ENCODE results near the gene NLGN4Y.

DNA sequence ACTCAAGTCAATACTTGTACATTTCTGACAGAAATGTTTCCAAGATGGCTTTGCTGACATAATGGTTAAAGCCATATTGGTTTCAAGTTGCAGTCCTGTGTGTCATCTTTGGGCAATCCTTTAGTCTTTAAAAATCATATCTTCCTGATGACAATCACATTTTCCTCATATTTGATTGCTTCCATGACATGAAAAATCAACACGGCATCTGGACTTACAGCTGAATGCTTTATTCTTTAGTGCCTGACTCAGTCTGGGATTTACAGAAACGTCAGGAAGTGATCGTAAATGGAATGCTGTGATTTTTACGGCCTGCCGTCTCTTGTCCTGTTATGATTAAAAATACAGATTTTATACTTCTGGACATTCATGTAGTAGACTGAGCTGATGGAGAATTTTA is 304.2 kb downstream of the NLGN4Y start:
- TF ChIP-seq, protein P1, sequence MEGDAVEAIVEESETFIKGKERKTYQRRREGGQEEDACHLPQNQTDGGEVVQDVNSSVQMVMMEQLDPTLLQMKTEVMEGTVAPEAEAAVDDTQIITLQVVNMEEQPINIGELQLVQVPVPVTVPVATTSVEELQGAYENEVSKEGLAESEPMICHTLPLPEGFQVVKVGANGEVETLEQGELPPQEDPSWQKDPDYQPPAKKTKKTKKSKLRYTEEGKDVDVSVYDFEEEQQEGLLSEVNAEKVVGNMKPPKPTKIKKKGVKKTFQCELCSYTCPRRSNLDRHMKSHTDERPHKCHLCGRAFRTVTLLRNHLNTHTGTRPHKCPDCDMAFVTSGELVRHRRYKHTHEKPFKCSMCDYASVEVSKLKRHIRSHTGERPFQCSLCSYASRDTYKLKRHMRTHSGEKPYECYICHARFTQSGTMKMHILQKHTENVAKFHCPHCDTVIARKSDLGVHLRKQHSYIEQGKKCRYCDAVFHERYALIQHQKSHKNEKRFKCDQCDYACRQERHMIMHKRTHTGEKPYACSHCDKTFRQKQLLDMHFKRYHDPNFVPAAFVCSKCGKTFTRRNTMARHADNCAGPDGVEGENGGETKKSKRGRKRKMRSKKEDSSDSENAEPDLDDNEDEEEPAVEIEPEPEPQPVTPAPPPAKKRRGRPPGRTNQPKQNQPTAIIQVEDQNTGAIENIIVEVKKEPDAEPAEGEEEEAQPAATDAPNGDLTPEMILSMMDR (IDR thresholded peaks at IDR 0.05): no peak
- TF ChIP-seq, protein P2, sequence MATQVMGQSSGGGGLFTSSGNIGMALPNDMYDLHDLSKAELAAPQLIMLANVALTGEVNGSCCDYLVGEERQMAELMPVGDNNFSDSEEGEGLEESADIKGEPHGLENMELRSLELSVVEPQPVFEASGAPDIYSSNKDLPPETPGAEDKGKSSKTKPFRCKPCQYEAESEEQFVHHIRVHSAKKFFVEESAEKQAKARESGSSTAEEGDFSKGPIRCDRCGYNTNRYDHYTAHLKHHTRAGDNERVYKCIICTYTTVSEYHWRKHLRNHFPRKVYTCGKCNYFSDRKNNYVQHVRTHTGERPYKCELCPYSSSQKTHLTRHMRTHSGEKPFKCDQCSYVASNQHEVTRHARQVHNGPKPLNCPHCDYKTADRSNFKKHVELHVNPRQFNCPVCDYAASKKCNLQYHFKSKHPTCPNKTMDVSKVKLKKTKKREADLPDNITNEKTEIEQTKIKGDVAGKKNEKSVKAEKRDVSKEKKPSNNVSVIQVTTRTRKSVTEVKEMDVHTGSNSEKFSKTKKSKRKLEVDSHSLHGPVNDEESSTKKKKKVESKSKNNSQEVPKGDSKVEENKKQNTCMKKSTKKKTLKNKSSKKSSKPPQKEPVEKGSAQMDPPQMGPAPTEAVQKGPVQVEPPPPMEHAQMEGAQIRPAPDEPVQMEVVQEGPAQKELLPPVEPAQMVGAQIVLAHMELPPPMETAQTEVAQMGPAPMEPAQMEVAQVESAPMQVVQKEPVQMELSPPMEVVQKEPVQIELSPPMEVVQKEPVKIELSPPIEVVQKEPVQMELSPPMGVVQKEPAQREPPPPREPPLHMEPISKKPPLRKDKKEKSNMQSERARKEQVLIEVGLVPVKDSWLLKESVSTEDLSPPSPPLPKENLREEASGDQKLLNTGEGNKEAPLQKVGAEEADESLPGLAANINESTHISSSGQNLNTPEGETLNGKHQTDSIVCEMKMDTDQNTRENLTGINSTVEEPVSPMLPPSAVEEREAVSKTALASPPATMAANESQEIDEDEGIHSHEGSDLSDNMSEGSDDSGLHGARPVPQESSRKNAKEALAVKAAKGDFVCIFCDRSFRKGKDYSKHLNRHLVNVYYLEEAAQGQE (IDR thresholded peaks at IDR 0.05; ENCODE audit: insufficient read depth in 1 of 2, low read depth in 2 of 2, low read length in 1 of 2): no peak
